Measurements from ENCODE around the gene KCNT2. TPM values are rescaled to one million over a fixed set of nuclear protein-coding genes. Genes with fewer than 3 reads are reported as not detected.

The KCNT2 gene
- total RNA-seq, 1 experiment from 2014 or later, result not detected

DNA sequence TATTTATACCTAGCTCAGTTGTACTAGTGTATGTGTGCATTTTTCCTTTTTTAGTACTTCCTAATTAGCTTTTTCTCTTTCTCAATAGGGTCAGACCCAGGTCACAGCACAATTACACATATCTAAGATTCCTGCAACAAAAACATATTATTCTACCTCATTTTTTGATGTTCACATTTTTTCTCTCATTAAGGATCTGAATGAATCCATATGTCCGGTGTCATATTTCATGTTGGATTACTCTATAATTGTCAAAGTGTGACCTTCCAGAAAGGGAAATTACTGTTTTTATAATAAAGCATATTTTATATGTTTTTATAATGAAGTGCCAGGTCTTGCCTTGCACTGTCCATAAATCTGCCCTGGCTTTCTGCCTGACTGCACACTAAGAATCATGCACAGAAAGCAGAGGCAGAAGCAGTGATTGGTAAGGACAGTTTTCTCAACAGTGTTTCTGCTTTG lies 143.7 kb downstream of the KCNT2 start:
- no peak overlapping the region for H2AFZ ChIP-seq (ENCODE audit: low read depth, low read length, poor library complexity, severe bottlenecking)
- TF ChIP-seq RAD21 (IDR thresholded peaks at IDR 0.05; ENCODE audit: low read depth) (no peak), ZNF274 (IDR thresholded peaks at IDR 0.05; ENCODE audit: low read depth, low read length) (no peak)
- no peak overlapping the region for H3K9ac ChIP-seq (ENCODE audit: low read length)
- H3K27ac ChIP-seq (ENCODE audit: low read depth, low read length), result no peak overlapping the region
- DNase-seq (ENCODE audit: low read depth, low spot score) (no peak), ATAC-seq (no peak)
- peaks cover 0 to 4% of the 10 kb centered on the region in 2 experiments; a peak in 1 of 4 replicates for H3K4me1 ChIP-seq (ENCODE audit: control insufficient read depth in 1 of 2, insufficient read depth in 2 of 2, low read length in 2 of 2)
- no peaks in the 10 kb centered on the region for H3K9me2 ChIP-seq (ENCODE audit: insufficient read depth)
- BruUV-seq (replicated peaks), result no TSS peak
- H3K9me3 ChIP-seq (ENCODE audit: control insufficient read depth in 1 of 2, insufficient read depth in 1 of 2, low read depth in 1 of 2, low read length in 2 of 2), result no peaks in the 10 kb centered on the region
- H4K20me1 ChIP-seq (ENCODE audit: insufficient read depth), result no peaks in the 10 kb centered on the region
- POLR2A ChIA-PET, result no interaction called here
- no peak overlapping the region for H3K4me3 ChIP-seq (replicated peaks in 1 of 2; ENCODE audit: low read depth in 1 of 2, low read length in 2 of 2)
- H3K4me2 ChIP-seq (ENCODE audit: low read length), result no peak overlapping the region
- H3K27me3 ChIP-seq (ENCODE audit: insufficient read depth, low read length), result no peaks in the 10 kb centered on the region
- RAD21 ChIA-PET (ENCODE audit: low non-redundant PET in 1 of 2, low total read pairs in 2 of 2, uncharacterized antibody in 2 of 2, unreplicated experiment in 2 of 2), result no interaction called here
- intact Hi-C loops (cut with micrococcal nuclease), result no loop called here
- H3K79me2 ChIP-seq (ENCODE audit: insufficient read depth, low read length), result no peaks in the 10 kb centered on the region
- CTCF ChIA-PET, result no interaction called here
- no peaks in the 10 kb centered on the region for H3K36me3 ChIP-seq (ENCODE audit: control insufficient read depth in 1 of 2, insufficient read depth in 2 of 2, low read length in 2 of 2)

GRCh38 chr1:196462086-196462485 lies 146.2 kb downstream of the KCNT2 start:
- ChIA-PET RAD21 (ENCODE audit: low non-redundant PET in 1 of 2, low total read pairs in 2 of 2, uncharacterized antibody in 2 of 2, unreplicated experiment in 2 of 2) (no interaction called here), CTCF (no interaction called here), POLR2A (no interaction called here)
- Histone ChIP-seq H3K27ac (ENCODE audit: low read depth, low read length) (no peak overlapping the region), H2AFZ (ENCODE audit: low read depth, low read length, poor library complexity, severe bottlenecking) (no peak overlapping the region), H3K36me3 (ENCODE audit: control insufficient read depth in 1 of 2, insufficient read depth in 2 of 2, low read length in 2 of 2) (no peaks in the 10 kb centered on the region), H3K9me2 (ENCODE audit: insufficient read depth) (no peaks in the 10 kb centered on the region), H3K4me2 (ENCODE audit: low read length) (no peak overlapping the region), H3K4me3 (replicated peaks in 1 of 2; ENCODE audit: low read depth in 1 of 2, low read length in 2 of 2) (no peak overlapping the region), H3K27me3 (ENCODE audit: insufficient read depth, low read length) (no peaks in the 10 kb centered on the region), H3K79me2 (ENCODE audit: insufficient read depth, low read length) (no peaks in the 10 kb centered on the region), H3K9ac (ENCODE audit: low read length) (no peak overlapping the region), H4K20me1 (ENCODE audit: insufficient read depth) (no peaks in the 10 kb centered on the region), H3K9me3 (ENCODE audit: control insufficient read depth in 1 of 2, insufficient read depth in 1 of 2, low read depth in 1 of 2, low read length in 2 of 2) (no peaks in the 10 kb centered on the region), H3K4me1 (ENCODE audit: control insufficient read depth in 1 of 2, insufficient read depth in 2 of 2, low read length in 2 of 2) (peaks cover 0 to 4% of the 10 kb centered on the region in 2 experiments; a peak in 1 of 4 replicates)
- no TSS peak for BruUV-seq (replicated peaks)
- DNase-seq (ENCODE audit: low read depth, low spot score) (no peak), ATAC-seq (no peak)
- intact Hi-C loops (cut with micrococcal nuclease), result no loop called here
- TF ChIP-seq, protein P1, sequence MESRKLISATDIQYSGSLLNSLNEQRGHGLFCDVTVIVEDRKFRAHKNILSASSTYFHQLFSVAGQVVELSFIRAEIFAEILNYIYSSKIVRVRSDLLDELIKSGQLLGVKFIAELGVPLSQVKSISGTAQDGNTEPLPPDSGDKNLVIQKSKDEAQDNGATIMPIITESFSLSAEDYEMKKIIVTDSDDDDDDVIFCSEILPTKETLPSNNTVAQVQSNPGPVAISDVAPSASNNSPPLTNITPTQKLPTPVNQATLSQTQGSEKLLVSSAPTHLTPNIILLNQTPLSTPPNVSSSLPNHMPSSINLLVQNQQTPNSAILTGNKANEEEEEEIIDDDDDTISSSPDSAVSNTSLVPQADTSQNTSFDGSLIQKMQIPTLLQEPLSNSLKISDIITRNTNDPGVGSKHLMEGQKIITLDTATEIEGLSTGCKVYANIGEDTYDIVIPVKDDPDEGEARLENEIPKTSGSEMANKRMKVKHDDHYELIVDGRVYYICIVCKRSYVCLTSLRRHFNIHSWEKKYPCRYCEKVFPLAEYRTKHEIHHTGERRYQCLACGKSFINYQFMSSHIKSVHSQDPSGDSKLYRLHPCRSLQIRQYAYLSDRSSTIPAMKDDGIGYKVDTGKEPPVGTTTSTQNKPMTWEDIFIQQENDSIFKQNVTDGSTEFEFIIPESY (IDR thresholded peaks at IDR 0.05; ENCODE audit: extremely low read depth, insufficient replicate concordance, low read length), result no peak
- TF ChIP-seq ZFX (IDR thresholded peaks at IDR 0.05) (no peak), JUND (IDR thresholded peaks at IDR 0.05) (no peak), YY1 (IDR thresholded peaks at IDR 0.05; ENCODE audit: extremely low read depth, insufficient replicate concordance, low read depth, low read length) (no peak)
- TF ChIP-seq, protein P2, sequence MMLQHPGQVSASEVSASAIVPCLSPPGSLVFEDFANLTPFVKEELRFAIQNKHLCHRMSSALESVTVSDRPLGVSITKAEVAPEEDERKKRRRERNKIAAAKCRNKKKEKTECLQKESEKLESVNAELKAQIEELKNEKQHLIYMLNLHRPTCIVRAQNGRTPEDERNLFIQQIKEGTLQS (IDR thresholded peaks at IDR 0.05), result no peak

Data from HCT116 (cell line).